GM12878 (cell line): ENCODE measurements around the gene SCUBE3. TPM values are rescaled to one million over a fixed set of nuclear protein-coding genes. Genes with fewer than 3 reads are reported as not detected.

Source experiments
- ATAC-seq: fragments of 200-7000 bp; cut with Tn5 transposase; 3 replicates; pipeline ENCODE4 v1.9.1; 2020; ENCODE audit warnings: mild to moderate bottlenecking, moderate library complexity
- BruUV-seq: library from RNA; stranded (reverse); fragments of 400-500 nt; replicated peaks from 2 replicates; lab custom pipeline; 2021; lab: Mats Ljungman, UMichigan
- CTCF ChIA-PET: fragments of 300-600 bp; sonication (Branson Sonifier 250); formaldehyde crosslinking; extraction: SDS; loops from one replicate; lab custom pipeline; 2021; ENCODE audit warnings: inconsistent platforms; lab: Yijun Ruan, JAX
- POLR2A ChIA-PET: fragments of 350-600 bp; formaldehyde crosslinking; extraction: SDS; loops from one replicate; lab custom pipeline; 2021; ENCODE audit warnings: inconsistent platforms; lab: Charles Lee
- RAD21 ChIA-PET: fragments of 300-600 bp; sonication (Branson Sonifier 250); formaldehyde crosslinking; loops from one replicate; lab custom pipeline; 2023; ENCODE audit warnings: antibody characterized with exemption; ENCODE audit not compliant: unreplicated experiment; lab: Charles Lee
- SMC1A ChIA-PET: fragments of 300-600 bp; sonication (Branson Sonifier 250); formaldehyde crosslinking; loops from one replicate; lab custom pipeline; 2023; ENCODE audit not compliant: unreplicated experiment, uncharacterized antibody; lab: Charles Lee
- DNase-seq: peaks from one replicate; pipeline ENCODE4 v3.0.0-alpha.2; 2011; ENCODE audit warnings: low read depth, low spot score
- FAIRE-seq: peaks from 3 replicates; lab custom pipeline; 2011; peaks lifted over from hg19 to GRCh38; lab: Jason Lieb, UNC
- H2AFZ ChIP-seq: 2 replicates; pipeline ENCODE4 v1.6.0; 2011; ENCODE audit warnings: low read depth, low read length, control low read depth; ENCODE audit not compliant: control insufficient read depth
- H3K27ac ChIP-seq: 2 replicates; pipeline ENCODE4 v1.5.1; 2011; ENCODE audit warnings: control low read depth; ENCODE audit not compliant: control insufficient read depth, insufficient read depth
- H3K27me3 ChIP-seq, 2 experiments: replicated peaks in 1 of 2; 2 replicates each; pipeline versions ENCODE4 v1.6.0 to v1.6.1; 2011; ENCODE audit warnings: low read length in 1 of 2; ENCODE audit not compliant: control insufficient read depth in 2 of 2, insufficient read depth in 2 of 2
- H3K36me3 ChIP-seq, 2 experiments: 2 replicates each; pipeline ENCODE4 v1.5.1; 2011; ENCODE audit warnings: low read length in 1 of 2; ENCODE audit not compliant: control insufficient read depth in 2 of 2, insufficient read depth in 2 of 2
- H3K4me1 ChIP-seq: 2 replicates; pipeline ENCODE4 v1.6.1; 2011; ENCODE audit warnings: mild to moderate bottlenecking, low read length, moderate library complexity, mixed read lengths; ENCODE audit not compliant: control insufficient read depth, insufficient read depth
- H3K4me2 ChIP-seq: 2 replicates; pipeline ENCODE4 v1.6.0; 2011; ENCODE audit warnings: control low read depth; ENCODE audit not compliant: control insufficient read depth, insufficient read depth
- H3K4me3 ChIP-seq: fragments of 200-600 bp; sonication (generic); 2 replicates; pipeline ENCODE4 v1.5.1; 2016
- H3K79me2 ChIP-seq: 2 replicates; pipeline ENCODE4 v1.6.0; 2011; ENCODE audit warnings: low read length; ENCODE audit not compliant: control insufficient read depth, insufficient read depth
- H3K9ac ChIP-seq: 2 replicates; pipeline ENCODE4 v1.8.0; 2011; ENCODE audit warnings: low read length, control low read depth, mixed read lengths; ENCODE audit not compliant: control insufficient read depth, insufficient read depth
- H3K9me3 ChIP-seq: replicated peaks from 3 replicates; pipeline ENCODE4 v1.5.1; 2011; ENCODE audit warnings: mild to moderate bottlenecking, low read length; ENCODE audit not compliant: control insufficient read depth, insufficient read depth
- H4K20me1 ChIP-seq: 2 replicates; pipeline ENCODE4 v1.6.0; 2011; ENCODE audit not compliant: control insufficient read depth, insufficient read depth
- BCL11A ChIP-seq: IDR thresholded peaks from 2 replicates; pipeline ENCODE4 v1.6.1; 2011; ENCODE audit warnings: low read depth, low read length
- CHD4 ChIP-seq: fragments of 200-600 bp; sonication (generic); IDR thresholded peaks from 2 replicates; pipeline ENCODE4 v1.6.1; 2016; ENCODE audit warnings: mild to moderate bottlenecking
- EED ChIP-seq: sonication (generic); IDR thresholded peaks from 2 replicates; pipeline ENCODE4 v1.6.1; 2016; ENCODE audit warnings: antibody characterized with exemption, low read depth
- FOXK2 ChIP-seq: fragments of 450-650 bp; IDR thresholded peaks from 2 replicates; pipeline ENCODE4 v1.6.1; 2017; ENCODE audit warnings: mild to moderate bottlenecking, moderate library complexity
- KAT2A ChIP-seq: conservative IDR thresholded peaks from 2 replicates; pipeline ENCODE4 v1.6.1; 2011; ENCODE audit warnings: low read depth, low read length; ENCODE audit not compliant: control insufficient read depth
- MTA2 ChIP-seq: fragments of 450-650 bp; IDR thresholded peaks from 2 replicates; pipeline ENCODE4 v1.6.1; 2016; ENCODE audit warnings: low read depth, mild to moderate bottlenecking, moderate library complexity
- PBX3 ChIP-seq: IDR thresholded peaks from 2 replicates; pipeline ENCODE4 v1.6.1; 2011; ENCODE audit warnings: mild to moderate bottlenecking, low read depth, low read length, moderate library complexity; ENCODE audit not compliant: insufficient replicate concordance
- SREBF1 ChIP-seq: IDR thresholded peaks from 2 replicates; pipeline ENCODE4 v1.6.1; 2012; ENCODE audit warnings: mild to moderate bottlenecking, low read length
- SRF ChIP-seq, 2 experiments: IDR thresholded peaks; 2 replicates each; pipeline ENCODE4 v1.6.1; 2011; ENCODE audit warnings: low read depth in 2 of 2, low read length in 2 of 2, mild to moderate bottlenecking in 1 of 2, moderate library complexity in 1 of 2
- ZNF687 ChIP-seq: fragments of 450-650 bp; IDR thresholded peaks from 2 replicates; pipeline ENCODE4 v1.6.1; 2017; ENCODE audit warnings: mild to moderate bottlenecking, moderate library complexity
- WGBS: methylation state at CpG from one replicate; pipeline ENCODE4 v1.1.6; 2016; ENCODE audit warnings: low lambda C conversion rate; ENCODE audit not compliant: insufficient replicate concordance, insufficient coverage; ENCODE audit errors: missing lambda C conversion rate; 5-methylcytosine and 5-hydroxymethylcytosine counted together
- in situ Hi-C: fragments of 300-500 bp; cut with MboI; formaldehyde crosslinking; loops from 9 replicates; pipeline ENCODE4 v1.14.3; 2018; ENCODE audit warnings: mixed read lengths
- intact Hi-C: fragments of 100-400 bp; cut with micrococcal nuclease; formaldehyde crosslinking; loops from one replicate; pipeline ENCODE4 v1.14.2; 2022; ENCODE audit not compliant: unreplicated experiment
- polyA plus RNA-seq, 11 experiments: library from polyadenylated mRNA; depleted of rRNA in 4 of 11; unstranded in 6 of 11; stranded (reverse) in 5 of 11; fragments of >200 nt; fragmentation: Nextera tagmentation in 4 of 11; fragmentation: Illumina TruSeq in 1 of 11; extraction: Ambion mirVana in 4 of 11; extraction: Trizol in 1 of 11; gene quantifications; 1 replicate in 1 of 11; 2 replicates in 10 of 11; pipeline versions ENCODE4 v1.2.1 to v1.2.3, GENCODE V29; 2011 to 2016; ENCODE audit warnings: inconsistent platforms in 2 of 11, missing spikeins in 2 of 11, low read depth in 1 of 11
- total RNA-seq, 4 experiments: library from RNA; depleted of rRNA in 3 of 4; stranded (reverse); fragments of >200 nt in 3 of 4; fragmentation: Illumina TruSeq in 1 of 4; extraction: Trizol in 1 of 4; gene quantifications; 2 replicates each; pipeline versions ENCODE4 v1.2.1 to v1.2.3, GENCODE V29; 2013 to 2021
- TF ChIP-seq, protein P1 (sequence below): fragments of 450-650 bp; IDR thresholded peaks from 2 replicates; pipeline ENCODE4 v1.6.1; 2017; ENCODE audit warnings: mild to moderate bottlenecking, moderate library complexity

Gene SCUBE3
- total and polyA plus RNA-seq, 10 of the 15 experiments (the other 5 are each of a cell fraction or from before 2014, with no cell fraction given) = under 0.01 to 0.20 (median 0.07) TPM; not detected in 4

- TF ChIP-seq ZNF687 = no peak
- TF ChIP-seq KAT2A = no peak
- TF ChIP-seq CHD4 = no peak
- TF ChIP-seq FOXK2 = no peak
- no peak for TF ChIP-seq EED
- TF ChIP-seq, all 136 proteins: peak for 0
These were observed 9.6 kb downstream of the SCUBE3 start (continued) for GRCh38 chr6:35223396-35223795.

DNA sequence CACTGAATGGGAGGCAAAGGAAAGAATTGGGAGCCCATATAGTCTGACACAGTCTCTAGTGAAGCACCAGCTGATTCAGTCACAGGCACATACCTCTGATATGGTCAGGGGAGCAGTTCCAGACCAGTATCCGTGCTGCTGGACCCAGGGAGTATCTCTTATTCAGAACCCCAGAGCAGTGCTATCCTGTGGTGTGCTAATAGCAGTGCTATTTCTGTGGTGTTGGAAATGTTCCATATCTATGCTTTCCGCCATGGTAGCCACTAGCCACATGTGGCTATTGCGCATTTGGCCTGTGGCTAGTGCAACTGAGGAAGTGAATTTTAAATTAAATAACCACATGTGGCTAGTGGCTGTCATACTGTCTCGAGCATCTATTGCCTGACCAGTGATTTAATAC lies 11.0 kb downstream of the SCUBE3 start:
- ATAC-seq = no peak

More for the DNA sequence above, 11.0 kb downstream of the SCUBE3 start:
- H3K36me3 ChIP-seq = no peaks in the 10 kb centered on the region
- H3K4me1 ChIP-seq = no peaks in the 10 kb centered on the region
- DNase-seq (no peak), FAIRE-seq (no peak)
- 55% methylated on average over 4 of the region's 4 CpGs for WGBS
- ChIA-PET RAD21 (no interaction called here), CTCF (interaction anchor here (1.4 to 1.5 kb wide), 2 partner anchors 16 to 20 kb away, joined by 4 read pairs; no protein-coding TSS in a partner anchor), POLR2A (no interaction called here), SMC1A (no interaction called here)
- H3K4me2 ChIP-seq = no peak overlapping the region
- no peaks in the 10 kb centered on the region for H4K20me1 ChIP-seq
- H3K27me3 ChIP-seq = no peaks in the 10 kb centered on the region
- no TSS peak for BruUV-seq
- H3K4me3 ChIP-seq = no peak overlapping the region
- no peak overlapping the region for H2AFZ ChIP-seq
- in situ Hi-C loops (no loop called here), intact Hi-C loops (no loop called here)
- H3K79me2 ChIP-seq = no peaks in the 10 kb centered on the region
- H3K27ac ChIP-seq = no peak overlapping the region
- TF ChIP-seq PBX3 (no peak), BCL11A (no peak), MTA2 (no peak), SREBF1 (no peak), SRF (IDR thresholded peaks at IDR 0.05; ENCODE audit: low read depth in 2 of 2, low read length in 2 of 2) (no peak)
- TF ChIP-seq, protein P1, sequence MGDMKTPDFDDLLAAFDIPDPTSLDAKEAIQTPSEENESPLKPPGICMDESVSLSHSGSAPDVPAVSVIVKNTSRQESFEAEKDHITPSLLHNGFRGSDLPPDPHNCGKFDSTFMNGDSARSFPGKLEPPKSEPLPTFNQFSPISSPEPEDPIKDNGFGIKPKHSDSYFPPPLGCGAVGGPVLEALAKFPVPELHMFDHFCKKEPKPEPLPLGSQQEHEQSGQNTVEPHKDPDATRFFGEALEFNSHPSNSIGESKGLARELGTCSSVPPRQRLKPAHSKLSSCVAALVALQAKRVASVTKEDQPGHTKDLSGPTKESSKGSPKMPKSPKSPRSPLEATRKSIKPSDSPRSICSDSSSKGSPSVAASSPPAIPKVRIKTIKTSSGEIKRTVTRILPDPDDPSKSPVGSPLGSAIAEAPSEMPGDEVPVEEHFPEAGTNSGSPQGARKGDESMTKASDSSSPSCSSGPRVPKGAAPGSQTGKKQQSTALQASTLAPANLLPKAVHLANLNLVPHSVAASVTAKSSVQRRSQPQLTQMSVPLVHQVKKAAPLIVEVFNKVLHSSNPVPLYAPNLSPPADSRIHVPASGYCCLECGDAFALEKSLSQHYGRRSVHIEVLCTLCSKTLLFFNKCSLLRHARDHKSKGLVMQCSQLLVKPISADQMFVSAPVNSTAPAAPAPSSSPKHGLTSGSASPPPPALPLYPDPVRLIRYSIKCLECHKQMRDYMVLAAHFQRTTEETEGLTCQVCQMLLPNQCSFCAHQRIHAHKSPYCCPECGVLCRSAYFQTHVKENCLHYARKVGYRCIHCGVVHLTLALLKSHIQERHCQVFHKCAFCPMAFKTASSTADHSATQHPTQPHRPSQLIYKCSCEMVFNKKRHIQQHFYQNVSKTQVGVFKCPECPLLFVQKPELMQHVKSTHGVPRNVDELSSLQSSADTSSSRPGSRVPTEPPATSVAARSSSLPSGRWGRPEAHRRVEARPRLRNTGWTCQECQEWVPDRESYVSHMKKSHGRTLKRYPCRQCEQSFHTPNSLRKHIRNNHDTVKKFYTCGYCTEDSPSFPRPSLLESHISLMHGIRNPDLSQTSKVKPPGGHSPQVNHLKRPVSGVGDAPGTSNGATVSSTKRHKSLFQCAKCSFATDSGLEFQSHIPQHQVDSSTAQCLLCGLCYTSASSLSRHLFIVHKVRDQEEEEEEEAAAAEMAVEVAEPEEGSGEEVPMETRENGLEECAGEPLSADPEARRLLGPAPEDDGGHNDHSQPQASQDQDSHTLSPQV = no peak
- H3K9me3 ChIP-seq = no peaks in the 10 kb centered on the region
- H3K9ac ChIP-seq = no peak overlapping the region
